ENCODE results near the gene EEFSEC.

GRCh38 chr3:128380295-128380694 lies 227.0 kb downstream of the EEFSEC start:
- TF ChIP-seq CTCF (optimal IDR thresholded peaks at IDR 0.05 in 1 of 3, IDR thresholded peaks at IDR 0.05 in 1 of 3, conservative IDR thresholded peaks at IDR 0.05 in 1 of 3; ENCODE audit: extremely low read depth in 1 of 3, insufficient read depth in 2 of 3, low read length in 3 of 3) (no peak), EZH2 (IDR thresholded peaks at IDR 0.05; ENCODE audit: low read length) (no peak)
